ENCODE data around the gene C16orf87.
"Not testable (repeated sequence)": the region's sequence is repeated elsewhere in the genome, so short reads cannot be mapped to it uniquely, and the experiment has no call there.

C16orf87 gene

DNA sequence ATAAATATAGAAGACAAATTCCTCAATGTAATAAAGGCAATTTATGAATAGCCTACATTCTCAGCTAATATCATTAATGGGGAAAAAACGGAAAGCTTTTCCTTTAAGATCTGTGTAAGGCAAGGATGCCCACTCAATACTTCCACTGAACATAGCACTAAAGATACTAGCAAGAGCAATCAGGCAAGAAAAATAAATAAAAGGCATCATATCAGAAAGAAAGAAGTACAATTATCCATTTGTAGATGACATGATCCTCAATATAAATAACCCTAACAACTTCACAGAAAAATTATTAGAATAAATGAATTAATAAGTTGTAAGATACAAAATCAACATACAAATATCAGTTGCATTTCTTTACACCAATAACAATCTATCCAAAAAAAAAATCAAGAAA is 37.1 kb downstream of the C16orf87 start:
- no peak for DNase-seq (ENCODE audit: extremely low read depth, low read depth)
- TF ChIP-seq, protein P1, sequence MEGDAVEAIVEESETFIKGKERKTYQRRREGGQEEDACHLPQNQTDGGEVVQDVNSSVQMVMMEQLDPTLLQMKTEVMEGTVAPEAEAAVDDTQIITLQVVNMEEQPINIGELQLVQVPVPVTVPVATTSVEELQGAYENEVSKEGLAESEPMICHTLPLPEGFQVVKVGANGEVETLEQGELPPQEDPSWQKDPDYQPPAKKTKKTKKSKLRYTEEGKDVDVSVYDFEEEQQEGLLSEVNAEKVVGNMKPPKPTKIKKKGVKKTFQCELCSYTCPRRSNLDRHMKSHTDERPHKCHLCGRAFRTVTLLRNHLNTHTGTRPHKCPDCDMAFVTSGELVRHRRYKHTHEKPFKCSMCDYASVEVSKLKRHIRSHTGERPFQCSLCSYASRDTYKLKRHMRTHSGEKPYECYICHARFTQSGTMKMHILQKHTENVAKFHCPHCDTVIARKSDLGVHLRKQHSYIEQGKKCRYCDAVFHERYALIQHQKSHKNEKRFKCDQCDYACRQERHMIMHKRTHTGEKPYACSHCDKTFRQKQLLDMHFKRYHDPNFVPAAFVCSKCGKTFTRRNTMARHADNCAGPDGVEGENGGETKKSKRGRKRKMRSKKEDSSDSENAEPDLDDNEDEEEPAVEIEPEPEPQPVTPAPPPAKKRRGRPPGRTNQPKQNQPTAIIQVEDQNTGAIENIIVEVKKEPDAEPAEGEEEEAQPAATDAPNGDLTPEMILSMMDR (IDR thresholded peaks at IDR 0.05; ENCODE audit: low read depth, low read length), result no peak

DNA sequence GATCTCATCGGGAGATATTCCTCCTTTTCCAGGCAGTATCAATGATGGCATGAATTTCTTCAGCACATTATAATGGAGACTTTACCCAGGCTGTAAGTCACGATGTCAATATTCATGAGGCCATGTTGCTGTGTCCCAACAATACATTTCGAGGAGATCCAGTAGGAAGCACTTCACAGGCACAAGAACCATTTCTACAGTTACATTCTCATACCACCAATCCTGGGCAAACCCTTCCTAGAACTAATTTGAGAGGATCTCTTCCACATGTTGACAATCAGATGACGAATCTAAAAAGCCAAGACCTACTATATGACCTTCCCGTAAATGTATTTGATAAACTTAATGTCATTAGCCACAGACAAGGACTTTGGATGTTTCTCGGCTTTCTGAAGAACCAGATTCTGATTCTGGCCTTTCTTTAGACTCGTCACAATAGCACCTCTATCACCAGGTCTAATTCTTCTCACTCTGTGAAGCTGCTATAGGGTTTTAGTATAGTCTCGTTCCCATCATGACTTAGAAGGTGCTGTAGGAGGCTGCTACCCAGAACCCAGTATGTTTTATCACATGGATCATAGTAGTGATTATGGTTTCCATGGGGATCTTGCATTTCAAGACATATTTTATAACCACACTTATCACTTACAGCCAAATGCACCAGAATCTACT is 40.2 kb downstream of the C16orf87 start:
- TF ChIP-seq, protein P1 (IDR thresholded peaks at IDR 0.05; ENCODE audit: low read depth, low read length), result no peak
- no peak for DNase-seq (ENCODE audit: extremely low read depth, low read depth)

DNA sequence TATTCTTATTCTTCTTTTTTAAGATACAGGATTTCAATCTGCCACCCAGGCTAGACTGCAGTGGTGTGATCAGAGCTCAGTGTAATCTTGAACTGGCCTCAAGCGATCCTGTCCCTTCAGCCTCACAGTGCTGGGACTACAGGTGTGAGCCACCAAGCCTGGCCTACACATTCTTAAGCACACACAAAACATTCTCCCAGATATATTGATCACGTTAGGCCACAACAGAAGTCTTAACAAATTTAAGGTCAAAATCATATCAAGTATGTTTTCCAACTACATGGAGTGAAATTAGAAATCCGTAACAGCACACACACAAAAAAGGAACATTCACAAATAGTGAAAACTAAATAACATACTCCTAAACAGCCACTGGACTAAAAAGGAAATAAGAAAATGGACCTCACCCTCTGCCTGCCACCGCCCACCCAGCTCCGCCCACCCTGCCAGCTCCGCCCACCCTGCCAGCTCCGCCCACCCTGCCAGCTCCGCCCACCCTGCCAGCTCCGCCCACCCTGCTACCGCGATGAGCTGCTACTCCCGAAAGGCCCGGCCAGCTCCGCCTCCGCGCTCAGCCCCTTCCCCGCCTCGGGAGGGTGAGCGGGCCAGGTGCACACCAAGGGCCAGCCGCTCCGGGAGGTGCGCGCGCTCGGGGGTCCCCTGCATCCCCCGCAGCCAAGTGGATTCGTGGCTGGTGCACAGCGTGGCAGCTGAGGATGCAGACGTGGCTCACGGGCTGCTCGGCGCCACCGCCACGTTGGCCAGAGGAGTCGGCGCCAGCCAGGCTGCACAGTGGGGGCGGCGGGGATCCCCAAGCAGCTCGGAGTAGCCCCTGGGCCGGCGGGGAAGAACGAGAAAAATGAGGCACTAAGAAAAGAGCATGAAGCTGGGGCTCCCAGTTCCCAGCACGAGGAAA is 41.2 kb downstream of the C16orf87 start:
- TF ChIP-seq, protein P1 (IDR thresholded peaks at IDR 0.05; ENCODE audit: low read depth, low read length), result no peak
- DNase-seq (ENCODE audit: extremely low read depth, low read depth), result no peak

DNA sequence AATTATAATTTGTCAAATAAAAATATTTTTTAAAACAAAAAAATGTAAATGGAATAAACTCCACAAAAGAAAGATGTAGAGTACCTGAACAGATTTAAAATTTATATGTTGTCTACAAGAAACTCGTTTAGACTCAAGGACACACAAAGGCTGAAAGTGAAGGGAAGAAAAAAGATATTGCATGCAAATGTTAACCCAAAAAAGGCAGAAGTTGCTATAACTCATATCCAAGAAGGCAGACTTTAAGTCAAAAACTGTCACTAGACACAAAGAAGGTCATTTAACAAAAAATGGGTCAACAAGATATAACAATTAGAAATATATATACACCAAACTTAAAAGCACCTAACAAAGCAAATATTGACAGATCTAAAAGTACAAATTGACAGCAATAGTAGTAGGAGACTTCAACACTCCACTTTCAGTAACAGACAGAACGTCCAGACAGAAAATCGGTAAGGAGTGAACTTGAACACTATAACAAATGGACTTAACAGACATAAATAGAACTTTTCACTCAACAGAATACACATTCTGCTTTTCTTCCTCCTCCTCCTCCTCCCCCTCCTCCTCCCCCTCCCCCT is 42.0 kb downstream of the C16orf87 start:
- TF ChIP-seq, protein P1 (IDR thresholded peaks at IDR 0.05; ENCODE audit: low read depth, low read length), result no peak
- no peak for DNase-seq (ENCODE audit: extremely low read depth, low read depth)

DNA sequence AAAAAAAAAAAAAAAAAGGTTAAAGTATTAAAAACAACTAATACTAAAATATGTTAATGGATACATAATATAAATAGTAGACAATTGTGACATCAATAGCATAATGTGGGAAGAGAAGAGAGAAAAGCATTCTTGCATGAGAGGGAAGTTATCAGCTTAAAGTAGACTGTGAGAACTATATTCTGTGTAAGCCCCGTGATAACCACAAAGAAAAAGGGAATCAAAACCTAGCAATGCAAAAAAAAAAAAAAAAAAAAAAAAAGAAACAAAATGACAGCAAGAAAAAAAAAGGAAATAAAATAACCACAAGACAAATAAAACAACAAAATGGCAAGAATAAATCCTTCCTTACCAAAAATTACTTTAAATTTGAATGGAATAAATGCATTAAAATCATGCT is 43.1 kb downstream of the C16orf87 start:
- DNase-seq (ENCODE audit: extremely low read depth, low read depth), result no peak
- TF ChIP-seq, protein P1 (IDR thresholded peaks at IDR 0.05; ENCODE audit: low read depth, low read length), result no peak

DNA sequence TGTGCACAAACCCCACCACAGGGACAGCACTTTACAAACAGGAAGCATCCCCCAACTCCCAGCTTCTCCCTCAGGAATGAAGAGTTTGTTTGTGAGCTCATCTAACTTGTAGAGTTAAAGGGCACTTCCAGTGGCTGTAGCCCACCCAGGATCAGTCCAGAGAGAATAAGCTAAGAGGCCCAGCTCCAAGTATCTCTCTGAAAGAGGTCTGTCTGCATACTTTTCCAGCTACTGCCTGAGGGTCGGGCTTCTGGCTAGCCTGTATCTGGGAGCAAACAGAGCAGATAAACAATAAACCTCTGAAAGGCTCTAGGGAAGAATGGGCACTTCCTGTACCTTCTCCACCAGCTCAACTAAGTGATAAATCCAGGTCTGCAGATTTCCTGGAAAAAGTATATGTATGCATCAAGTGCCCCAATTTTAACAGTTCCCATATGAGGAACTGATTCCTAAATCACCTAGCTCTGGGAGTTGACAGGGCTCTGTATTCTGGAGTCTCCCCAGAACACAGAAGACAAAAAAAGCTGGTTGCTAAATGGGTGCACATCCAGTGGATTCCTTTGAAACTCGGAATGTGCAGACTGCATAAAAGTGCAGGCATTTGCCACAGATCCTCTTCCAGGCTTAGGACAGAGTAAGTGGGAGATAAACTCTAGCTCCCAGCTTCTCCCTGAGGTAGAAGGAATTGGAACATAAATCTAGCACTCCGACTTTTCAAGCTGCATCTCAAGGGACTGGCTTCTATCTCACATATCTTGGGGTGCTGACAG is 45.7 kb downstream of the C16orf87 start:
- DNase-seq (ENCODE audit: extremely low read depth, low read depth), result no peak
- TF ChIP-seq, protein P1 (IDR thresholded peaks at IDR 0.05; ENCODE audit: low read depth, low read length), result no peak

DNA sequence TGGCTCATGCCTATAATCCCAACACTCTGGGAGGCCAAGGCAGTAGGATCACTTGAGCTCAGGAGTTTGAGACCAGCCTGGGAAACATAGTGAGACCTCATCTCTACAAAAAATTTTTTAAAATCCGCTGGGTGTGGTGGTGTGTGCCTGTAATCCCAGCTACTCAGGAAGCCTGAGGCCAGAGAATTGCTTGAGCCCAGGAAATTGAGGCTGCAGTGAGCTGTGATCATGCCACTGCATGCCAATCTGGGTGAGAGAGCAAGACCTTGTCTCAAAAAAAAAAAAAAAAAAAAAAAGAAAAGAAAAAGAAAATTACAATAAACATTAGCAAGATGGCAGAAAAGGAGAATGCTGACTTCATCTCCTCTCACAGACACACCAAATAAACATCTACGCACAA is 46.4 kb downstream of the C16orf87 start:
- not testable (repeated sequence) for DNase-seq (ENCODE audit: extremely low read depth, low read depth)
